ENCODE data around the gene SLC30A2. TPM values are rescaled to one million over a fixed set of nuclear protein-coding genes. Genes with fewer than 3 reads are reported as not detected.

SLC30A2 gene
- total and polyA plus RNA-seq, 2 of the 13 experiments (the other 11 are each of a cell fraction or from before 2014, with no cell fraction given): not detected

DNA sequence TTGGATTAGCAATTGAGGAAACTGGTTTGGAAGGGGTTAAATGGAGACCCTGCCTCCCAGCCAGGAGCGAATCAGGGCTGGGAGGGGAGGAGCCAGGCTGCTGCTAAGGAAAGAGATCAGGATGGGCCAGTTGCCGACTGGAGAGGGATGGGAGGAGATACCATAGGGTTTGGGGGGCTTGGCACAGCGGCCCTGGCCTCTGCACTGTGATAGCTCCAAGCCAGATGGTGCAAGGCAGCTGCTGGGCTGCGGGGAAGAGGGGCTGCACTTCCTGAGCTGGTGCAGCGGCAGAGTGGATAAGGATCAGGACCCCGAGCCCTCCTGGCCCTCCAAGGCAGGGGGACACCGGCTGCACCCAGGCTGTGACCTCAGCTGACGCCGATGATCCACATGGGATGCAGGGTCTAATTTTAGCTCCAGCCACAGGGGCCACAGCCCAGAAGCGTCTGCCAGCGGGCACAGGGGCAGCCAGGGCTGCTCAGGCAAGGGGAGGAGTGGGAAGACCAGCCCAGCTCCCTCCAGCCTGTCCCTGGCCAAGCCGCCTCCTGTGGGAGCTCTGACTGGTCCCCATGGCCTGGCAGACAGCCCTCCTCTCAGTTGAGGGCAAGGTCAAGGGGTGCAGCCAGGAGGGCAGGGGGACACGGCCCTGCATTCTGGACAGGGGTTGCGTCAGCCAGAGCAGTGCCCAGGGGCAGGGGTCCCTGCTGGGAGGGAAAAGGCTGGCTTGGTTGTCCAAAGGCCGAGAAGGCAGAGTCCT lies 24.1 kb downstream of the SLC30A2 start, which contains the start of gene EXTL1 (continued):
- TF ChIP-seq ZNF180 (CRISPR knock-in tag; IDR thresholded peaks at IDR 0.05; ENCODE audit: borderline replicate concordance, low read depth) (no peak), ATAD3A (CRISPR knock-in tag; IDR thresholded peaks at IDR 0.05) (no peak), MTF2 (CRISPR knock-in tag; IDR thresholded peaks at IDR 0.05; ENCODE audit: borderline replicate concordance) (no peak), ZNF33A (CRISPR knock-in tag; IDR thresholded peaks at IDR 0.05; ENCODE audit: borderline replicate concordance) (no peak), NFKBIZ (CRISPR knock-in tag; IDR thresholded peaks at IDR 0.05) (no peak), ZBTB7A (CRISPR knock-in tag; IDR thresholded peaks at IDR 0.05) (peak; percentile 97), POLR2A (IDR thresholded peaks at IDR 0.05; ENCODE audit: insufficient read depth in 1 of 2, low read depth in 2 of 2, low read length in 2 of 2) (peak in 1 of 2 experiments; percentile 75; a peak in 2 of 4 replicates), KLF13 (CRISPR knock-in tag; IDR thresholded peaks at IDR 0.05) (0 out of 2 replicates have a peak, but pooled peaks have one; percentile 18), TGIF2 (CRISPR knock-in tag; IDR thresholded peaks at IDR 0.05) (0 out of 2 replicates have a peak, but pooled peaks have one; percentile 53), ZC3H4 (CRISPR knock-in tag; IDR thresholded peaks at IDR 0.05; ENCODE audit: borderline replicate concordance) (no peak), ZNF674 (CRISPR knock-in tag; IDR thresholded peaks at IDR 0.05; ENCODE audit: low read depth) (0 out of 2 replicates have a peak, but pooled peaks have one; percentile 40), NFATC3 (CRISPR knock-in tag; IDR thresholded peaks at IDR 0.05) (no peak), ZMYM4 (CRISPR knock-in tag; IDR thresholded peaks at IDR 0.05) (0 out of 2 replicates have a peak, but pooled peaks have one; percentile 39), ZKSCAN1 (IDR thresholded peaks at IDR 0.05; ENCODE audit: low read length) (no peak), ZBTB20 (CRISPR knock-in tag; IDR thresholded peaks at IDR 0.05; ENCODE audit: borderline replicate concordance, low read depth) (no peak), NFYB (CRISPR knock-in tag; IDR thresholded peaks at IDR 0.05) (0 out of 2 replicates have a peak, but pooled peaks have one; percentile 31), ZNF333 (CRISPR knock-in tag; IDR thresholded peaks at IDR 0.05; ENCODE audit: borderline replicate concordance) (0 out of 2 replicates have a peak, but pooled peaks have one; percentile 57)
- TF ChIP-seq, protein P1, sequence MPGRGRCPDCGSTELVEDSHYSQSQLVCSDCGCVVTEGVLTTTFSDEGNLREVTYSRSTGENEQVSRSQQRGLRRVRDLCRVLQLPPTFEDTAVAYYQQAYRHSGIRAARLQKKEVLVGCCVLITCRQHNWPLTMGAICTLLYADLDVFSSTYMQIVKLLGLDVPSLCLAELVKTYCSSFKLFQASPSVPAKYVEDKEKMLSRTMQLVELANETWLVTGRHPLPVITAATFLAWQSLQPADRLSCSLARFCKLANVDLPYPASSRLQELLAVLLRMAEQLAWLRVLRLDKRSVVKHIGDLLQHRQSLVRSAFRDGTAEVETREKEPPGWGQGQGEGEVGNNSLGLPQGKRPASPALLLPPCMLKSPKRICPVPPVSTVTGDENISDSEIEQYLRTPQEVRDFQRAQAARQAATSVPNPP (CRISPR knock-in tag; IDR thresholded peaks at IDR 0.05): no peak
- TF ChIP-seq, protein P2, sequence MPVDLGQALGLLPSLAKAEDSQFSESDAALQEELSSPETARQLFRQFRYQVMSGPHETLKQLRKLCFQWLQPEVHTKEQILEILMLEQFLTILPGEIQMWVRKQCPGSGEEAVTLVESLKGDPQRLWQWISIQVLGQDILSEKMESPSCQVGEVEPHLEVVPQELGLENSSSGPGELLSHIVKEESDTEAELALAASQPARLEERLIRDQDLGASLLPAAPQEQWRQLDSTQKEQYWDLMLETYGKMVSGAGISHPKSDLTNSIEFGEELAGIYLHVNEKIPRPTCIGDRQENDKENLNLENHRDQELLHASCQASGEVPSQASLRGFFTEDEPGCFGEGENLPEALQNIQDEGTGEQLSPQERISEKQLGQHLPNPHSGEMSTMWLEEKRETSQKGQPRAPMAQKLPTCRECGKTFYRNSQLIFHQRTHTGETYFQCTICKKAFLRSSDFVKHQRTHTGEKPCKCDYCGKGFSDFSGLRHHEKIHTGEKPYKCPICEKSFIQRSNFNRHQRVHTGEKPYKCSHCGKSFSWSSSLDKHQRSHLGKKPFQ (CRISPR knock-in tag; IDR thresholded peaks at IDR 0.05; ENCODE audit: insufficient replicate concordance): no peak
- TF ChIP-seq, protein P3, sequence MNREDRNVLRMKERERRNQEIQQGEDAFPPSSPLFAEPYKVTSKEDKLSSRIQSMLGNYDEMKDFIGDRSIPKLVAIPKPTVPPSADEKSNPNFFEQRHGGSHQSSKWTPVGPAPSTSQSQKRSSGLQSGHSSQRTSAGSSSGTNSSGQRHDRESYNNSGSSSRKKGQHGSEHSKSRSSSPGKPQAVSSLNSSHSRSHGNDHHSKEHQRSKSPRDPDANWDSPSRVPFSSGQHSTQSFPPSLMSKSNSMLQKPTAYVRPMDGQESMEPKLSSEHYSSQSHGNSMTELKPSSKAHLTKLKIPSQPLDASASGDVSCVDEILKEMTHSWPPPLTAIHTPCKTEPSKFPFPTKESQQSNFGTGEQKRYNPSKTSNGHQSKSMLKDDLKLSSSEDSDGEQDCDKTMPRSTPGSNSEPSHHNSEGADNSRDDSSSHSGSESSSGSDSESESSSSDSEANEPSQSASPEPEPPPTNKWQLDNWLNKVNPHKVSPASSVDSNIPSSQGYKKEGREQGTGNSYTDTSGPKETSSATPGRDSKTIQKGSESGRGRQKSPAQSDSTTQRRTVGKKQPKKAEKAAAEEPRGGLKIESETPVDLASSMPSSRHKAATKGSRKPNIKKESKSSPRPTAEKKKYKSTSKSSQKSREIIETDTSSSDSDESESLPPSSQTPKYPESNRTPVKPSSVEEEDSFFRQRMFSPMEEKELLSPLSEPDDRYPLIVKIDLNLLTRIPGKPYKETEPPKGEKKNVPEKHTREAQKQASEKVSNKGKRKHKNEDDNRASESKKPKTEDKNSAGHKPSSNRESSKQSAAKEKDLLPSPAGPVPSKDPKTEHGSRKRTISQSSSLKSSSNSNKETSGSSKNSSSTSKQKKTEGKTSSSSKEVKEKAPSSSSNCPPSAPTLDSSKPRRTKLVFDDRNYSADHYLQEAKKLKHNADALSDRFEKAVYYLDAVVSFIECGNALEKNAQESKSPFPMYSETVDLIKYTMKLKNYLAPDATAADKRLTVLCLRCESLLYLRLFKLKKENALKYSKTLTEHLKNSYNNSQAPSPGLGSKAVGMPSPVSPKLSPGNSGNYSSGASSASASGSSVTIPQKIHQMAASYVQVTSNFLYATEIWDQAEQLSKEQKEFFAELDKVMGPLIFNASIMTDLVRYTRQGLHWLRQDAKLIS (CRISPR knock-in tag; IDR thresholded peaks at IDR 0.05): no peak
